ENCODE results near the gene SLC36A2. TPM values are rescaled to one million over a fixed set of nuclear protein-coding genes. Genes with fewer than 3 reads are reported as not detected.

The SLC36A2 gene
- total RNA-seq, 6 experiments from 2014 or later = not detected

DNA sequence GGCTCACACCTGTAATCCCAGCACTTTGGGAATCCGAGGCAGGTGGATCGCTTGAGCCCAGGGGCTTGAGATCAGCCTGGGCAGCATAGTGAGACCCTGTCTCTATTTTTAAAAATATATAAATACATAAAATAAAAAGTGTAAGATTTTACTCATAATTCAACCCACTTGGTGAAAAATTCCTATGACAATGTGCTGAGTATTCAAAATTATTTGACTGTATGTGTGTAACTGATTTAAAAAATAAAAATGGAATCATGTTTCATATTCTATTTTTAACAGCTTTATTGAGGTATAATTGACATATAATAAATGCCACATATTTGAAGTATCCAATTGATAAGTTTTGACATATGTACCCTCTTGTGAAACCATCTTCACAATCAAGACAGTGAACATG is 71.6 kb downstream of the SLC36A2 start:
- TF ChIP-seq, protein P1, sequence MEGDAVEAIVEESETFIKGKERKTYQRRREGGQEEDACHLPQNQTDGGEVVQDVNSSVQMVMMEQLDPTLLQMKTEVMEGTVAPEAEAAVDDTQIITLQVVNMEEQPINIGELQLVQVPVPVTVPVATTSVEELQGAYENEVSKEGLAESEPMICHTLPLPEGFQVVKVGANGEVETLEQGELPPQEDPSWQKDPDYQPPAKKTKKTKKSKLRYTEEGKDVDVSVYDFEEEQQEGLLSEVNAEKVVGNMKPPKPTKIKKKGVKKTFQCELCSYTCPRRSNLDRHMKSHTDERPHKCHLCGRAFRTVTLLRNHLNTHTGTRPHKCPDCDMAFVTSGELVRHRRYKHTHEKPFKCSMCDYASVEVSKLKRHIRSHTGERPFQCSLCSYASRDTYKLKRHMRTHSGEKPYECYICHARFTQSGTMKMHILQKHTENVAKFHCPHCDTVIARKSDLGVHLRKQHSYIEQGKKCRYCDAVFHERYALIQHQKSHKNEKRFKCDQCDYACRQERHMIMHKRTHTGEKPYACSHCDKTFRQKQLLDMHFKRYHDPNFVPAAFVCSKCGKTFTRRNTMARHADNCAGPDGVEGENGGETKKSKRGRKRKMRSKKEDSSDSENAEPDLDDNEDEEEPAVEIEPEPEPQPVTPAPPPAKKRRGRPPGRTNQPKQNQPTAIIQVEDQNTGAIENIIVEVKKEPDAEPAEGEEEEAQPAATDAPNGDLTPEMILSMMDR (IDR thresholded peaks at IDR 0.05) = no peak
- peaks cover 7% of the 10 kb centered on the region for H3K27me3 Mint-ChIP-seq (ENCODE audit: insufficient read depth)
- DNase-seq = no peak
- H3K27ac Mint-ChIP-seq = no peak overlapping the region
- H3K4me1 Mint-ChIP-seq (ENCODE audit: low read depth) = no peaks in the 10 kb centered on the region
- no peak overlapping the region for H3K4me3 Mint-ChIP-seq
- H3K36me3 Mint-ChIP-seq (ENCODE audit: low read depth) = no peaks in the 10 kb centered on the region
- no peaks in the 10 kb centered on the region for H3K9me3 Mint-ChIP-seq

DNA sequence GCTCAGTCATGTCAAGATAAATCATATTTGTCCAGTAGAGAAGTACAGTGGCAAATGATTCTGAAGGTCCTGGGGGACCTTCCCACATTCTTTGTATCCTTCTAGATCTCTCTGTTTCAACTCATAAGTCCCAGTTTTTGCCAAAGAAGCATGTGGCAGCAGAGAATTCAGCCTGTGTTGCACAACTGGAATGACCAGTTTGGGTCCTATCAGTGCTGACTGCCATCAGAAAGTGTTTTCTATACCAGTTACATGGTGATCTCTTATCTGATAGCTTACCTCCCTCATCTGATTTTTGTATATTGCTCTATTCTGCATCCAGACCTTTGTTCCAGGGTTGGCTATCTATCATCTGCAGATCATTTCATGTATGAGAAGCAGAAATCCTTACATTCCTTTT is 72.7 kb downstream of the SLC36A2 start:
- peaks cover 4% of the 10 kb centered on the region for H3K27me3 Mint-ChIP-seq (ENCODE audit: insufficient read depth)
- H3K36me3 Mint-ChIP-seq (ENCODE audit: low read depth) = no peaks in the 10 kb centered on the region
- no peaks in the 10 kb centered on the region for H3K9me3 Mint-ChIP-seq
- H3K27ac Mint-ChIP-seq = no peak overlapping the region
- H3K4me1 Mint-ChIP-seq (ENCODE audit: low read depth) = no peaks in the 10 kb centered on the region
- TF ChIP-seq, protein P1 (IDR thresholded peaks at IDR 0.05) = no peak
- DNase-seq = no peak
- H3K4me3 Mint-ChIP-seq = no peak overlapping the region

DNA sequence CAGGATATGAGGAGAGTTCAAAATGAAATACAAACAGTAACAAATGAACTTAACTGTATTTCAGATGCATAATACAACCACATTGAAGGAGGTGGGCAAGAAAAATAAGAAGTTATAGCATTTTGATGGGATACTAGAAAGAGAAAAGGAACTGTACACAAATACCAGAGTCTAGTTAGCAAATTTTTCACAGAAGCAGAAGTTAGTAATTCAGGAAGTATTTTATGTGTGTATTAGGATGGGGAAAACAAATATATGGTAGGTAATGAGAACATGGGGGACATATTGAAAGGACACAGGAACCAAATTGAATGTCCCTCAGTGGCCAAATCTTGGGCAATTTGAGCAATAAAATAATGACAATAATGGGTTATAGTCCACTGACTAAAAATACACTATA is 76.0 kb downstream of the SLC36A2 start:
- TF ChIP-seq, protein P1 (IDR thresholded peaks at IDR 0.05) = no peak
- Mint-ChIP-seq H3K9me3 (no peaks in the 10 kb centered on the region), H3K4me3 (no peak overlapping the region), H3K27ac (no peak overlapping the region), H3K27me3 (ENCODE audit: insufficient read depth) (peaks cover 2% of the 10 kb centered on the region), H3K36me3 (ENCODE audit: low read depth) (peaks cover 12% of the 10 kb centered on the region; the same call in 1 of the 2 replicates), H3K4me1 (ENCODE audit: low read depth) (peaks cover 12% of the 10 kb centered on the region)
- no peak for DNase-seq

DNA sequence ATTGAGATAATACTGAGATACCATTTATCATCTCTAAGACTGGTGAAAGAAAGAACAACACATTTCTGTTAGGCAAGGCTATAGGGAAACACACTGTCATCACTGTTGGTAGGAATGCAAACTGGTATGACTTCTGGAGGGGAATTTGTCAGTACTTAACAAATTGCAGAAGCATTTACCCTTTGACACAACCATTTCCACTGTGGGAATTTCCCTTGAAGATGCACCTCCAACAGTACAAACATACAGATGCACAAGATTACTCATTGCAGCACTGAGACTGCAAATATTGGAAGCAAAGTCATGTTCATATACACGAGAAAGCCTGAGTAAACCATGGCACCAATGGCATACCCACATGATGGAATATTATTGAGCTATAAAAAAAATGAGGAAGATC is 76.8 kb downstream of the SLC36A2 start:
- Mint-ChIP-seq H3K4me1 (ENCODE audit: low read depth) (peaks cover 12% of the 10 kb centered on the region), H3K4me3 (no peak overlapping the region), H3K27me3 (ENCODE audit: insufficient read depth) (peaks cover 2% of the 10 kb centered on the region), H3K27ac (no peak overlapping the region), H3K9me3 (no peaks in the 10 kb centered on the region), H3K36me3 (ENCODE audit: low read depth) (peaks cover 12% of the 10 kb centered on the region; the same call in 1 of the 2 replicates)
- TF ChIP-seq, protein P1 (IDR thresholded peaks at IDR 0.05) = no peak
- peak; percentile 79 for DNase-seq

DNA sequence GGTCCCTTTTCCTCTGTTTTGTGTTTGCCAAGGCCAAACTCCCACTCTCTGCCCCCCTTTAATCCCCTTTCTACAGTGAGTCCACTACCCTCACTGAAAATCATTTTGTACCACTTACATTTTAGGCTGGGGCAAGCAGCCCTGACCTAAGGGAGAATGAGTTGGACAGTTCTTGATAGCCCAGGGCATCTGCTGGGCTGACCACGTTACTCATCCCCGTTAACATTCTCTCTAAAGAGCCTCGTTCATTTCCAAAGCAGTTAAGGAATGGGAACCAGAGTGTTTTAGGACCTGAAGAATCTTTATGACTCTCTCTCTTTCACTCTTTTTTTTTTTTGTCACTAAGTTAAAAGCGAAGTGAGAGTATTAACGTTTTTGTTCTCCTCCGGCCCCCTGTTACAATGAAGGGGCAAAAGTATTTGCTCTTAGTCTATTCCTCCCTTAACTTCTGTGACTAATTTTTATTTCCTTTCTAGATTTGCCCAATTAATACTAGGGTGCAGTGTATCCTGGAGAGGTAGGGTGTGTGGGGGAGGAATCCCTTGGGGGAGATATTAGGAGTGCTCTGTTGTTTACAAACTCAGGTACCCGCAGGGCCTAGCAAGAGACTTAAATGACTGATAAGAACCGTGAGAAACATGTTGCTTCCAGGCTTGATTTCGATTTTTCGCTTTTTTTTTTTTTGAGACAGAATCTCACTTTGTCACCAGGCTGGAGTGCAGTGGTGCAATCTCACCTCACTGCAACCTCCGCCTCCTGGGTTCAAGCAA is 79.7 kb downstream of the SLC36A2 start:
- H3K36me3 Mint-ChIP-seq (ENCODE audit: low read depth) = peaks cover 21% of the 10 kb centered on the region
- peak overlapping the region; percentile 10; the same call in 1 of the 2 replicates for H3K4me3 Mint-ChIP-seq
- H3K27me3 Mint-ChIP-seq (ENCODE audit: insufficient read depth) = no peaks in the 10 kb centered on the region; the same call in 1 of the 2 replicates
- H3K4me1 Mint-ChIP-seq (ENCODE audit: low read depth) = peaks cover 30% of the 10 kb centered on the region
- peak; percentile 64 for DNase-seq
- H3K9me3 Mint-ChIP-seq = no peaks in the 10 kb centered on the region
- TF ChIP-seq, protein P1 (IDR thresholded peaks at IDR 0.05) = no peak
- peak overlapping the region; percentile 53; the same call in 1 of the 2 replicates for H3K27ac Mint-ChIP-seq

Other genes with a start within 250 kb of the SLC36A2 start
- 100 to 1,000 TPM; 507 to 578 (median 546) TPM for gene ANXA6, start 189.8 kb downstream of the SLC36A2 start, total RNA-seq (2021; fragmentation: NEBNext Ultra II Directional; extraction: Animal tissue kit (Norgen Biotek cat#: 25700))
- 1 to 10 TPM in 1 of 6 experiments, under 1 TPM in 5; 0.43 to 1.1 (median 0.71) TPM for gene CCDC69, start 123.5 kb downstream of the SLC36A2 start, total RNA-seq (2021; fragmentation: NEBNext Ultra II Directional; extraction: Animal tissue kit (Norgen Biotek cat#: 25700))
- 10 to 100 TPM; 26.0 to 34.8 (median 28.5) TPM for gene GM2A, start 94.4 kb downstream of the SLC36A2 start, total RNA-seq (2021; fragmentation: NEBNext Ultra II Directional; extraction: Animal tissue kit (Norgen Biotek cat#: 25700))
- gene SLC36A3, start 43.8 kb downstream of the SLC36A2 start, total RNA-seq (2021; fragmentation: NEBNext Ultra II Directional; extraction: Animal tissue kit (Norgen Biotek cat#: 25700)) = not detected
- 10 to 100 TPM in 3 of 6 experiments, 1 to 10 TPM in 3; 9.2 to 13.1 (median 10.3) TPM for gene SLC36A1, start 100.0 kb upstream of the SLC36A2 start, total RNA-seq (2021; fragmentation: NEBNext Ultra II Directional; extraction: Animal tissue kit (Norgen Biotek cat#: 25700))
- not detected for gene FAT2, start 243.8 kb upstream of the SLC36A2 start, total RNA-seq (2021; fragmentation: NEBNext Ultra II Directional; extraction: Animal tissue kit (Norgen Biotek cat#: 25700))